K562 (cell line): ENCODE measurements around the gene NDUFAF2. TPM values are rescaled to one million over a fixed set of nuclear protein-coding genes. Genes with fewer than 3 reads are reported as not detected.

Experiments
- NFIC ChIP-seq: fragments of 450-650 bp; IDR thresholded peaks from 2 replicates; pipeline ENCODE4 v1.6.1; 2017; ENCODE audit warnings: mild to moderate bottlenecking, inconsistent platforms
- PHF20 ChIP-seq: fragments of 450-650 bp; IDR thresholded peaks from 2 replicates; pipeline ENCODE4 v1.6.1; 2018; ENCODE audit not compliant: partially characterized antibody
- PKNOX1 ChIP-seq: fragments of 450-650 bp; IDR thresholded peaks from 2 replicates; pipeline ENCODE4 v1.6.1; 2016
- PTBP1 ChIP-seq: fragments of 200-400 bp; formaldehyde crosslinking; IDR thresholded peaks from 2 replicates; pipeline ENCODE4 v1.6.1; 2017; ENCODE audit warnings: low read depth, low read length
- SAP30 ChIP-seq: fragments of 200-600 bp; sonication (generic); IDR thresholded peaks from 2 replicates; pipeline ENCODE4 v1.6.1; 2012; ENCODE audit warnings: borderline replicate concordance, low read depth, mild to moderate bottlenecking, moderate library complexity, low read length, control low read depth, inconsistent platforms; ENCODE audit not compliant: insufficient read depth, poor library complexity, severe bottlenecking
- SLC30A9 ChIP-seq: fragments of 250-450 bp; sonication (Bioruptor Pico); IDR thresholded peaks from 2 replicates; pipeline ENCODE4 v1.8.0; 2022; ENCODE audit warnings: mild to moderate bottlenecking, moderate library complexity
- TFAM ChIP-seq: fragments of 250-450 bp; sonication (Bioruptor Pico); conservative IDR thresholded peaks from 2 replicates; pipeline ENCODE4 v1.5.0; 2021; ENCODE audit warnings: mild to moderate bottlenecking, moderate library complexity
- ZBTB17 ChIP-seq: fragments of 450-650 bp; formaldehyde crosslinking; IDR thresholded peaks from 2 replicates; pipeline ENCODE4 v1.4.0; 2020; ENCODE audit warnings: mild to moderate bottlenecking
- ZC3H11A ChIP-seq: IDR thresholded peaks from 2 replicates; pipeline ENCODE4 v1.6.1; 2012; ENCODE audit warnings: low read depth, low read length, improper control_type of control experiment
- ZNF311 ChIP-seq: fragments of 250-450 bp; sonication (Bioruptor Pico); IDR thresholded peaks from 2 replicates; pipeline ENCODE4 v1.4.0; 2020; ENCODE audit warnings: mild to moderate bottlenecking, moderate library complexity
- ZNF407 ChIP-seq: fragments of 450-650 bp; IDR thresholded peaks from 2 replicates; pipeline ENCODE4 v1.6.1; 2016; ENCODE audit warnings: low read depth
- ZNF444 ChIP-seq: fragments of 250-450 bp; sonication (Bioruptor Pico); IDR thresholded peaks from 2 replicates; pipeline ENCODE4 v1.4.0; 2020; ENCODE audit warnings: mild to moderate bottlenecking, moderate library complexity
- ZNF589 ChIP-seq: fragments of 200-800 bp; sonication (Bioruptor generic); IDR thresholded peaks from 2 replicates; pipeline ENCODE4 v1.6.1; 2016; ENCODE audit warnings: low read depth, missing genetic modification characterization, missing compliant biosample characterization
- ZNF655 ChIP-seq: fragments of 250-450 bp; sonication (Bioruptor Pico); IDR thresholded peaks from 2 replicates; pipeline ENCODE4 v1.5.0; 2021
- ZSCAN29 ChIP-seq: fragments of 450-650 bp; IDR thresholded peaks from 2 replicates; pipeline ENCODE4 v1.6.1; 2017
- polyA plus RNA-seq, 8 experiments: library from polyadenylated mRNA; depleted of rRNA in 4 of 8; stranded (reverse) in 5 of 8; unstranded in 3 of 8; fragments of >200 nt; fragmentation: Nextera tagmentation in 2 of 8; fragmentation: Illumina TruSeq in 1 of 8; extraction: Ambion mirVana in 2 of 8; extraction: Trizol in 1 of 8; gene quantifications; 2 replicates each; pipeline versions ENCODE4 v1.2.1 to v1.2.3, GENCODE V29; 2011 to 2014; ENCODE audit warnings: inconsistent platforms in 1 of 8, missing spikeins in 1 of 8
- total RNA-seq, 7 experiments: library from RNA; depleted of rRNA in 6 of 7; stranded (reverse); fragments of >200 nt in 6 of 7; fragmentation: Illumina TruSeq in 2 of 7; extraction: Trizol in 2 of 7; gene quantifications; 2 replicates each; pipeline versions ENCODE4 v1.2.1 to v1.2.3, GENCODE V29; 2011 to 2021; ENCODE audit warnings: low replicate concordance in 1 of 7
- TF ChIP-seq, protein P1 (sequence below): conservative IDR thresholded peaks from 2 replicates; pipeline ENCODE4 v1.6.1; 2011; ENCODE audit warnings: low read depth, mild to moderate bottlenecking, low read length; ENCODE audit not compliant: control insufficient read depth

The NDUFAF2 gene
- total and polyA plus RNA-seq, 9 of the 15 experiments (the other 6 are each of a cell fraction or from before 2014, with no cell fraction given), result 56.0 to 155 (median 95.9) TPM

GRCh38 chr5:60944904-60945812, at the start of gene NDUFAF2, which contains the start of gene ERCC8 (continued):
- no peak for TF ChIP-seq SLC30A9
- peak; percentile 50 for TF ChIP-seq PKNOX1
- no peak for TF ChIP-seq TFAM (CRISPR knock-in tag)
- 0 out of 2 replicates have a peak, but pooled peaks have one; percentile 27 for TF ChIP-seq NFIC
- TF ChIP-seq PTBP1, result 0 out of 2 replicates have a peak, but pooled peaks have one; percentile 51
- no peak for TF ChIP-seq ZNF655 (CRISPR knock-in tag)
- TF ChIP-seq ZNF444, result no peak
- TF ChIP-seq ZBTB17 (CRISPR knock-in tag), result 0 out of 2 replicates have a peak, but pooled peaks have one; percentile 29
- TF ChIP-seq, protein P1, sequence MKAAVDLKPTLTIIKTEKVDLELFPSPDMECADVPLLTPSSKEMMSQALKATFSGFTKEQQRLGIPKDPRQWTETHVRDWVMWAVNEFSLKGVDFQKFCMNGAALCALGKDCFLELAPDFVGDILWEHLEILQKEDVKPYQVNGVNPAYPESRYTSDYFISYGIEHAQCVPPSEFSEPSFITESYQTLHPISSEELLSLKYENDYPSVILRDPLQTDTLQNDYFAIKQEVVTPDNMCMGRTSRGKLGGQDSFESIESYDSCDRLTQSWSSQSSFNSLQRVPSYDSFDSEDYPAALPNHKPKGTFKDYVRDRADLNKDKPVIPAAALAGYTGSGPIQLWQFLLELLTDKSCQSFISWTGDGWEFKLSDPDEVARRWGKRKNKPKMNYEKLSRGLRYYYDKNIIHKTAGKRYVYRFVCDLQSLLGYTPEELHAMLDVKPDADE, result no peak
- peak; percentile 85 for TF ChIP-seq SAP30
- TF ChIP-seq ZNF311 (CRISPR knock-in tag), result no peak
- TF ChIP-seq PHF20, result peak; percentile 88
- TF ChIP-seq ZNF407, result no peak; the same call in 1 of the 2 replicates
- no peak for TF ChIP-seq ZC3H11A
- no peak for TF ChIP-seq ZNF589 (CRISPR knock-in tag)
- TF ChIP-seq ZSCAN29, result no peak
